Measurements from ENCODE around the gene SCYGR6. TPM values are rescaled to one million over a fixed set of nuclear protein-coding genes. Genes with fewer than 3 reads are reported as not detected.

SCYGR6 gene
- total and polyA plus RNA-seq, 2 of the 8 experiments (the other 6 are each of a cell fraction or from before 2014, with no cell fraction given), result not detected

GRCh38 chr2:227706859-227707258 is 17.7 kb downstream of the SCYGR6 start (continued):
- no peak for TF ChIP-seq RXRA (IDR thresholded peaks at IDR 0.05; ENCODE audit: insufficient read depth, low read depth, low read length)
- TF ChIP-seq SP2 (IDR thresholded peaks at IDR 0.05; ENCODE audit: low read length), result no peak
- TF ChIP-seq RNF2 (IDR thresholded peaks at IDR 0.05; ENCODE audit: borderline replicate concordance, low read depth, low read length, missing control alignments, poor library complexity, severe bottlenecking), result no peak
- no peak for TF ChIP-seq ZNF274 (IDR thresholded peaks at IDR 0.05; ENCODE audit: borderline replicate concordance, extremely low read depth, low read length)

All from H1 (cell line).